Activated gamma-delta T cell treated with anti-CD3 and anti-CD28 coated beads, Interleukin-2, amount 50 U/mL, for 16 hours (primary cell): ENCODE data around the gene HDAC4.

ENCODE experiments used
- DNase-seq: peaks from one replicate; pipeline ENCODE4 v3.0.0-alpha.2; 2020; ENCODE audit warnings: low read depth

The HDAC4 gene

DNA sequence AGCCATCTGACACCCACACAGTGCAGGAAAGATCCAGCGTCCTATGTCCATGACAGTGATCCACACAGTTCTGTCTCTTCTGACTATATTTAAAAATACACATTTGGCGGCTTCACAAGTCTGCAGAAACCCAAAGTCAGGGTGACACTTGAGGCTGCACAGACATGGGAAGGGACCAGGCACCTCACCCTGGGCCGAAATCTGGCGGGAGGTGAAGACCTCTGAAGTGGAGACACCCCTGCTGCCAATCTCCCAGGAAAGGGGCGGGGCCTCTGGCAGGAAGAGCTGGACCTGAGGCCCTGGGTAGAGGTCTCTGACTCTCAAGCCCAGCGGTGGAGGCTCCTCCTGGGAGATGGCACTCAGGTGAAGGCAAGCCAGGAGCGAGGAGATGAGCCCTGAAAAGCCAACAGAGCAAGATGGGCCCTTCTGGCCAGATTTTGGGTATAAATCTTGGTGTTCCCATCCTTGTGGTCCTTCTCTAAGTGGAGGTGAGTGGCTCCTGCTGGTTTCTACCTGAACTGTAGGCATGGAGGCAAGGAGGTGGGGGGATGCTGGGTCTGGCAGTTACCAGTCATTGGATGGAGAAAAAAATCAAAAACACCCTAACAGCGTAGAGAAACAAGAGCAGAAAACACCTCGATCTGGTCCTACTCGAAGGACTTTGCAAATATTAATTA lies 248.4 kb downstream of the HDAC4 start:
- DNase-seq: no peak

DNA sequence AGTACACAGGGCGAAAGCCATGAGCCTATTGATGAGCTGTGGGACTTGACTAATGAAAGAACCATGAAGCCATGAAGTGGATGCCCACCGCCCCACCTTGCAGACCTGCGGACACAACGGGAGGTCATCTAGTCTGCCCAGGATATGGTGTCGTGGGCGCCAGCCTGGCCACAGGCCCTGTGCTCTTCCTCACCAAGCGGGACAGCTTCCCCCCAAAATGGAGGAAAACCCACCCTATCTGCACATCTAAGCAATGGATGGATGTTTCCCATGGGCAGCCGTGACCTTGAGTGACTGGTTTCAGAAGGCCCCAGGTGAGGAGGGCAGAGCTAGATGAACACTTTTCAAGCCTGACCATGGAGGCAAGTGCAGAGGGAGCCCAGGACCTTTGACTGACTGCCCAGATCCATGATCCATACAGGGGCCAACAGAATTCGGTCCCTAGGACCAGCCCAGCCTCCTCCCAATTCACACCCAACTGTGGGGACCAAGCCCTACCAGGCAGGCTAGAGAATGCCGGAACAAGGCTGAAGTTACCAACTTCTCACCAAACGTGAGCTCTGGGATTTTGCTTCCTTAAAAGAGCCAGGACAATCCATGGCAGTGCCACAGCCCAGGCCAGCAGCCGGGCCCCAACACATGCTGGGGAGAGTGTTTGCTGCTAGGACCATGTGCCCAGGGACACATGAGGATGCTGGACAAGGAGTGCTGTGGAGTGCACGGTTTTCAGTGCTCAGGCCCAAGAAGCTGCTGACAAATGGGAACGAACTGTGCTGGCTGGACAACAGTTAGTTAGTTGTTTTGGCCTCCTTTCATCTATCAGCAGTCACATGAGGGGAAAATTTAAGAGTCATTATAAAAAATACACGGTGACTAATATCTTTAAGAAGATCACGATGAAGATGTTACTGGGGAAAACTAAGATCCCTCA lies 249.4 kb downstream of the HDAC4 start:
- no peak for DNase-seq

DNA sequence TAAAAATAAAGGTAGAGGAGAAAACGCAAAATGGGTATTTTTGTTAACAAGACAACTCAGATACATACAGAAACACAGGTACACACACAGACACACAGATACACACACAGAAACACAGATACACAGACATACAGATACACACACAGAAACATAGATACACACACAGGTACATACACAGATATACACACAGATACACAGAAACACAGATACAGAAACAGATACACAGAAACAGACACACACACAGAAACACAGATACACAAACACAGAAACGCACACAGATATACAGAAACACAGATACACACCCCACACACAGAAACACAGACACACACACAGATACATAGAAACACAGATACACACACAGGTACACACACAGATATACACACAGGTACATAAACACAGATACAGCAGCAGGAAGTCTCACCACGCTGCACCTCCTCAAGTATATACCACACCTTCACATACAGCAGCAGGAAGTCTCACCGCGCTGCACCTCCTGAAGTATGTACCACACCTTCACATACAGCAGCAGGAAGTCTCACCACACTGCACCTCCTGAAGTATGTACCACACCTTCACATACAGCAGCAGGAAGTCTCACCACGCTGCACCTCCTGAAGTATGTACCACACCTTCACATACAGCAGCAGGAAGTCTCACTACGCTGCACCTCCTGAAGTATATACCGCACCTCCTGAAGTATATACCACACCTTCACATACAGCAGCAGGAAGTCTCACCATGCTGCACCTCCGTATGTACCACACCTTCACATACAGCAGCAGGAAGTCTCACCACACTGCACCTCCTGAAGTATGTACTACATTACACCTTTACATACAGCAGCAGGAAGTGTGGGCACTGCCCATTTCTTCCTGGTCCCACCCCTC lies 250.5 kb downstream of the HDAC4 start:
- DNase-seq: no peak

DNA sequence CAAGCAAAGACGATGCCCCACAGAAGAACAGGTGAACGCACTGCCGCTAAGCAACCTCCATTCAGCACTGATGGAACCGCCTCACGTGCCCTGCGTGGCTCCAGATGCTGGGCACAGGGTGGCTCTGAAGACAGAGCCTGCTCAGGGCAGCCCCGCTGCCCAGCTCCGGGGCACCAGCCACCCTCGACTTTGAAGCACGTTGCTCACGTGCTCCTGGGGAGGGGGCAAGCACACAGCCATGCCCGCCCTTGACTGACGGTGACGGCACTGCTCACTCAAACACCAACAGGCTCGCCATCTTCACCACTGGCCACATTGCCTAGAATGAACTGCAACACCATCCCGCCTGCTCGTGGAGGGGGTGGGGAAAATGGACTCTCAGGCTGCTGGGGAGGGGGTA lies 251.3 kb downstream of the HDAC4 start:
- no peak for DNase-seq

DNA sequence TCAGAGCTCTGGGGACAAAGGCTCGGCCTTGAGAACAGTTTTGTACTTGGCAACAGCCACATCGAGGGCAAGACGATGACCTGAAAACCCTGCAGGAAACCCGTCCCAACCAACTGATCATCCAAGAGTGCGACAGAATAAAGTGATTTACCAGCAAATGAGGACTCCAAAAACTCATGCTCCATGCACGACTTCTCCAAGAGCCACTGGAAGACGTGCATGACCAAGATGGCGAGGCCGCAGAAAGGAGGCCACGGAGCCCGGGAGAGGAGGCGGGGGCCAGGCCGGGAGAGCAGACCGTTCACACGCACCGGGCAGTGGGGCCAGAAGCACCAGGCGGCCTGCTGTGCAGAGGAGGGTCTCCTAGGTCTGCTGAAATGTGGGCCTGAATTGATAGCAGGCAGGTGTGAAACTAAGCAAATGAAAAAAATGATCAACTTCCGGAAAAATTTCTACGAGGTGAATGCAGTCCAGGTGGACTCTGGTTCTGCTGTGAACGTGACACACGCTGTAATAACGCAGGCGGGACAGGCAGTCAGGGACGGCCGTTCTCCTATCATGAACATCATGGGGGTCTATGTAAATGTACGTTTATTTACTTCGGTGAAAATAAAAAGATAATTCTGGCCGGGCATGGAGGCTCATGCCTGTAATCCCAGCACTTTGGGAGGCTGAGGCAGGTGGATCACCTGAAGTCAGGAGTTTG lies 252.2 kb downstream of the HDAC4 start:
- no peak for DNase-seq

DNA sequence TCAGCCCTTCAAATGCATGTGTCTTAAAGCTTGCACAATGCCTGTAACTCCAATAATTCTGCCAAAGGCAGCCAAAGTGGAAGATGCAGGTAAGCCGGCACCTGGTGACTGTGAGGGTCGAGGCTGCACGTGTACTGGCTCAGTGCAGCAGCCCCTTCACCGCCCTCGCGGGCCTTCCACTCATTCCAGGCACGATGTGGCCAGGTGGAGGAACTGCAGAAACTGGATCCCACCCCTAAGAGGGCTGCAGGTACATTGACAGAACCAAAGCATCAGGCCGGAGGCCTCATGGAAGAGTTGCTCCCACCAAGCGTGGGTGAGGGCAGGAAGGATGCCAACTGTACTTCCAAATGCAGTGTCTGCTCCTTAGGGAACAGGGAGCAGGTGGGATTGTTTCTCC lies 253.4 kb downstream of the HDAC4 start:
- DNase-seq: no peak

DNA sequence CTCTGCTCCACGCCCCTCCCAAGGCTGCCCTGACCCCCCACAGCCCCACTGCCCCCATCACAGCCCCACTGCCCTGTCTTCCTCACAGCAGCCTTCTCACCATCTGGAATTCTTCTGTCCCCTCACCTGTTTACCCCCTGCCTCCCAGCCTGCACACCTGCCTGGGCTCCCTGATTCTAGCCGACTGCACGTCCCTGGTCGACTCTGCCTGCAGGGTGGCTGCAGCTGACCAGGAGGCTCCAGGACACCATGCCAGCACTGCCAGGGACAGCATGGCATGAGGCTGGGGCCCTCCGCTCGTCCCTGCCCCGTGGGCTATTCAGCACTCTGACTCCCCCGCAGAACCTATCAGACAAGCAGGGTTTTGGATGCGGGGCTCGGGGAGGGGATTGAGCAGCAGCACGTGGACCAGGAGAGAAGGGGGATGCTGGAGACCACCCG lies 254.1 kb downstream of the HDAC4 start:
- DNase-seq: no peak

DNA sequence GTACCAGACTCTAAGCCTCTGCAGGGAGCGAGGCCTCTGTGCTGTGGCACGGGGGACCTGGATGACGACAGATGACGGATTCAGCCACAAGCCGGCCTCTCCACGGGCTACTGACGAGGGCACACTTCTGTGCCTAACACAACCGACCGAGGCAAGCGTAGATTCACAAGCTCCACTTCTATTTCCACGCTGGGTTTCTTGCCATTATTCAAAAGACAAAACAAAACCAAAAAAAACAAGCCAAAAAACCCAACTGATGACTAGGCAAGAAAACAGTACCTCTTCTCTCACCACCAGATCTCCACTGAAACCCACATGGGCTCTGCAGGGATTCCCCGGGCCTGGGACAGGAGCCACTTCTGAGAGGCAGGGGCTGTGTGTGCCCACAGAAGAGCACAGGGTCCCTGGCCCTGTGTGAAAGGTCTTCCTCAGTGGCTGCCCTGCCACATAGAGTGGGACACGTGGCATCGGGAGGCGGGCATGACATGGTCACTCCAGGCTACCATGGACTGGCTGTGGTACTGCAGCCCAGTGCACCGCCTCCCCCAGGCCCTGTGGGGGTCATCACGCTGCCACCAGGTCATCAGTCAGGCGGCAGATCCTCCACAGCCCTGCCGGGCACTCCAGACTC lies 254.7 kb downstream of the HDAC4 start:
- DNase-seq: no peak

DNA sequence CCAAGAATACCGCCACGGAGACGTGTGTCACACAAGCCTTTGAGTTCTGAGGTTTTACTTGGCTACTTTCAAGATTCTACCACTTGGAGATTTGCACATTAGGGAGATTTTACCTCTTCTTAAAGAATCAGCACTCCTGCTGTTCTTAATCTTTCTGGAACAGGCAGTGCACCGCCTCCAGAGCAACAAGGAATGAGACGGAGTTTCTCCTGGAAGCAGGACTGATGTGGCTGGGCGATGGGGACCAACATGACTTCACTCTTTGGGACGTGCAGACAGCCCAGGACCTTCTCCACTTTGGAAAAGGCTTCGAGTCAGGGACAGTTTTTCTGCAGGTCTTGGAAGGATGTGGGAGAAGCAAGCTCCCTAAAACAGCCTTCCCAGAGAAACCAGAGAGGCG lies 255.2 kb downstream of the HDAC4 start:
- no peak for DNase-seq

DNA sequence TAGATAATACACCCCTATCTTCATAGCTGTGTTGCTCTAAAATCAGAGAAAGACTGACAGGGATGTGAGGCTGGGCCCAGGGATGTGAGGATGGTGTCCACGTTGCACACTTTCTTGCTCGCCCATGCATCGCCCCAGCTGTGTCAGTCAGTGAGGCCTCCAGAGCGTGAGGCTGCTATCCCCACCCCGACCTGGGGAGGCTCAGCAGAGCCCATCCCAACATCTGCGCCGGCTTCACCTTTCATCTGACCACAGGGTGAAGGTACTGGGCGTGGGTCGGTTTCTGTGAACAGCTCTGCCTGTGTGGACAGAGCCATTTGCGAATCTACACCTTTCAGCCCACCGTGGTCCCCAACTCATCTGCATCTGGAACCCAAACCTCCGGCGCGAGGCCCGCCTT lies 255.7 kb downstream of the HDAC4 start:
- DNase-seq: no peak

DNA sequence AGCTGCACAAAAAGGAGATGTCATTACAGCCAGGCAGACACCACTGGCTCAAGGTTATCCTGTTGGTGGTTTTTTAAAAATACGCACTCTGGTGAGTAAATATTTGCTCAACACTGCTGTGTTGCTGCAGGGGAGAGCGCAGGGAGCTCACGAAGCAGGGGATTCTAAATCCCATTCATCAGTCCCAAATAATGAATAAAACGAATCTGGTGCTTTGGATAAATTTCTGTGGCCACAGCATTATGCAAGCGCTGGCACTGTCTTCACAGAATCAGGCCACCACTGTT lies 256.2 kb downstream of the HDAC4 start:
- DNase-seq: no peak

DNA sequence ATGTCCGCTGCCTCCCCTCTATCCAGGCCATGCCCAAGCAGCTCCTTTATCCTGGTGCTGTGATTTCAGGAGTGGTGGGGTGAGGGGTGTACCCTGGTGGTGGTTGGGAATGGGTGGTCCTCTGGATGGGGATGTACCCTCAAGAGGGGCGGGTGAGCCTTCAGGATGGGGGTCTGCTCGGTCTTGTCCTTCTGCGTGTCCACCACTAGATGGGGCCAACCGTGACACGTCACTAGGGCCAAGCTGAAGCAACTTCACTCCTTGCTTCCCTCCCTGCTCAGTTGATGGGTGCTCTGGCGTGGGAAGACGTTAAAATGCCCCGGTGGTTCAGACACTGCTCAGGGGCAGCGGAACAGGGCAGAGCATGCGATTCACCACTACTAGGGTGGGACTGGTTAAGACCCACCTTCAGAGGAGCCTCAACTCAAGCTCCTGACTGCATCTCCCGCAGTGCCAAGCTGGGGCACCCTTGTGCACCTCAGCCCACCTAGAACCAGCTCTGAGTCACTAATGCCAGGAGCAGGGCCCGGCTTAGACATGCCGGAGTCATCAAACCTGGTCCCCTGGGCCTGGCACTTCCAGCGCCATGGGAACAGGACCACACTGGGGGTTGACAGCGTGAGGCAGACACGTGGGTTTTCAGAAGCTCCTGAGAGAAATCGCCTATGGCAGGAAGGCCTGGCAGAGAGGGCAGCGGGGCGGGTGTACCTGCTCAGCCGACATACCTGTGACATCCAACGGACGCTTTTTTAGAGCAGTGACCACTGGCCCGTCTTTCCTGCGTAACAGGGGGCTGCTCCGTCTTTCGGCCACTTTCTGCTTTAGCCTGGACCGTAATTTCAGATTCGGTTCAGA lies 256.7 kb downstream of the HDAC4 start:
- DNase-seq: no peak

DNA sequence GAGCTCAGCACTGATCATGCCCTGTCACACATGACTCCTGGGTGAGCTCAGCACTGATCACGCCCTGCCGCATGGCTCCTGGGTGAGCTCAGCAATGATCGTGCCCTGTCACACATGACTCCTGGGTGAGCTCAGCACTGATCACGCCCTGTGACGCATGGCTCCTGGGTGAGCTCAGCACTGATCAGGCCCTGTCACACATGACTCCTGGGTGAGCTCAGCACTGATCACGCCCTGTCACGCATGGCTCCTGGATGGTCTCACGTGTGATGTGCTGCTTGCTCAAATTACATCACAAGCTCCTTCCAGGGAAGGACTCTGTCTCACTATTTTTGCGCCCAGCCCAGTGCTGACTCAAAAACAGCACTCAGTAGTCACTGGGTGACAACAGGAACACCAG lies 258.0 kb downstream of the HDAC4 start:
- no peak for DNase-seq

DNA sequence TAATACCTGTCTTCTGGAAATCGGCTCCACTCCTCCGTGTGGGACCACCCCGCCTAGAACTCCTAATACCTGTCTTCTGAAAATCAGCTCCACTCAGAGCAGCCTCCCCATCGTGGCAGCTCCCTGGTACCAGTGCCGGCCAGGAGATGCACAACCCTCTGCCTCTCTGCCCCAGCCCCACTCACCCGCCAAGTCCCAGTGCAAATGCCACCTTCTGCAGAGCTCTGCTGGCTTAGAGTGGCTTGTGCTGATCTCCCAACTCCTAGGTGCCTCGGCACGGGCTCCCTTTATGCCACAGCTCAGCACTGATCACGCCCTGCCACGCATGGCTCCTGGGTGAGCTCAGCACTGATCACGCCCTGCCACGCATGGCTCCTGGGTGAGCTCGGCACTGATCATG lies 258.5 kb downstream of the HDAC4 start:
- no peak for DNase-seq

DNA sequence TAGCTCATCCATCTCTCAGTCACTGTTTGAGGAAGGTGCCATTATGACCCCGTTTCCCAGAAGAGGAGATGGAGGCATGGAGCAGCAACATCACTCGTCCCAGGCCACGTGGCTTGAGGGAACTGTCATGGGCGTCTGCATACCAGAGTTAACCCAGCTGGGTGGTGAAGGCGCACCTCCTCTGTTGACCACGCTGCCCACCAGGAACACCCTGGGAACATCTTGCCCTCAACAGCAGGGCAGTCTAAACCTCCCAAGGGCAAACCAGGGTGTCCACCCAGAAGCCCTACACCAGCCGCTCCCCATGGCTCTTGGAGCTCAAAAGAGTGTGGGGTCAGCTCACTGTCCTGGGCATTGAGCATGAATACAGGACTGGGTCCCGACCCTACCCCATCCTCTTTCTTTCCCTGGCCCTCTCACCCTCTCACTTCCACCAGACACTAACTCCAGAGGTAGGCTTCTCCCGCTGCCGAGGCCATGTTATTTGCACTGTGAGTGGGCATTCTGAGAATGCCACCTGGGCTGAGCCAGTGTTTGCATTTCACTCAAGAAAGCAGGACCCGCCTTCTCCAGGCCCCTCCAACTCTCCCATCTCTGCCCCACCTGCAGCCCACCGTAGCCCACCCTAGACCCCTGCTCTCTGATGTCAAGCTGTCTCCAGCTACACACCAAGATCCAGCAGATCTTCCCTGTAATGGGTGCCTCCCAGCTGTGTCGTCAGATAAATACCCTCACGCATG lies 259.6 kb downstream of the HDAC4 start:
- DNase-seq: no peak

DNA sequence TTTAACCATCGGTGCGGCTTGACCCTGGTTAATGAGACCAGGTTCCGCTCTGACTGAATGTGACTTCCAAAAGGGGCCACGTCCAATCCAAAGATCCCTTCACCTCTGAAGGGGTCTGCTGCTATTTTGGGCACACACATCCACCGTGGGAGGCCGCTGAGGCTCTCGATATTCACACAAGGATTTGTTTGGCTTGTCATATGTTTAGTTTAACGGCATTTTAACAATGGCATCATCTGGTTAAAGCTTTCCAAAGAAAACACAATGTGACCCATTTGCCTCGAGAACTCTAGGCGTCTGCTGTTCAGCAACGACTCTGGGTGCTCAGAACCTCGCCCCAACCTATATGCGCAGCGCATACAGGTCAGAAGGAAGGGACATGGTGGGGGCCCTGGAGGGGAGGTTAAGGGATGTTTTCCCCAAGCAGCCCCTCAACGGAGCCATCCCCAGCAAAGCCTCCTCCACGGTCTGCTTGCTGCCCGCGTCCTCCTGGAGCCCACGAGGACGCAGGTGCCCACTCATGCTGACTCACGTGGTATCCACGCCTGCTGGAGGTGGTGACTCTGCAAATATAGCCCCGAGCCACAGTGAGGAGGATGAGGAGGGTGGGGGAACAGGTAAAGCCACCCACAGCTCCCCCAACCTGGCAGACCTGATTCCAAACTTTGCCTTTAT lies 260.3 kb downstream of the HDAC4 start:
- no peak for DNase-seq

DNA sequence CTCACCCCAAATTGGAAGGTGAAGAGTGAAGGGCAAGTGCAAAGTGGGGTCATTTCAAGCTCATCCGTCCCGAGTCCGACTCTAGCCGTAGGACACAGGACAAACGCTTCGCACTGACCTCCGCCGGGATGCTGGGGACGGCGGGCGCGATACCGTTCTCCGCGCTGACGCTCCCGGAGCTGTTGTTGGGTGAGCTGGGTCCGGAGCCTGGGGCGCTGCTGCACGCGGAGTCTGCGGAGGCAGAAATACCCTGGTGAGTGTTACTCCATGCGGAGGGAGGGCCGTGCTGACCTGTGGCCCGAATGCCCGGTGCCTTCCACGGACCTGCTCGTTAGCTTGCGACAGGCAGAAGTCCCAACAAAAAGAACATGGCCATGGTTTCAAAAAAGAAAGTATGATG lies 261.3 kb downstream of the HDAC4 start:
- no peak for DNase-seq

DNA sequence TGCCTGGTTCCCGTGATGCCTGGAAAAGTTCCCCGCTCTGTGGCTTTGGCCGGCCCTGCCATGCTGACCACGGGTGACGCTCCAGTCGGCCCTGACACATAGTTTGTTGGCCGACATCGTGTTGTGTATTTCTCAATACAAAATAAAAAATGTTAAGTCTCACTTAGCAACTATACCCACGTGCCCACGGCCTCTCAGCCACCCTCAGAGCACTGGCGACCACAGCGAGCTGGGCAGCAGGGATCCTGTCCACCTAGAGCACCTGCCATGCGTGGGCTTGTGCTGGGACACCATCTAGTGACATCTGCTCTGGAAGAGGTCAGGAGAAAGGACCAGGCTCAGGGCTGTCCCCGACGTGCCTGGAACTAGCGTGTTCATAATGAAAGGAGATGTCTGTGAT lies 261.7 kb downstream of the HDAC4 start:
- DNase-seq: no peak

DNA sequence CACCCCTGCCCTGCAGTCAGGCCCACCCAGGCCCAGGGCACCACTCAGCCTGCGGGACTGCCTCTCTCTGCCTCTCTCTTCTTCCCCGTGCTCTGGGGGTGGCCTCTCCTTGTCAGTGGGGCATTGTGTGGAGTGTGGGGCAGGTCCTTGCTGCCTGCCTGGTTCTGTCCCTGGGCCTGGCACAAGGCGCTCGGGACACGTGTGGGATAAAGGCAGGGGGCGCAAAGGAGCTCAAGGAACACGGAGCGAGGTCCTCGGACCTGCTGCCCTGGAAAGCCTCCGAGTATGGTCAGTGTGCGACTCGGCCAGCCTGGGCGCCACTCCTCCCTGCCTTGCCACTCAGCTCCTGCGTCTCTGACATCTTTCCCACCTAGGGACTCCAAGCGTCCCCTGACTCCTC lies 262.2 kb downstream of the HDAC4 start:
- DNase-seq: no peak
